Mucosa of descending colon (tissue), 3 donors: ENCODE results near the gene HDHD2. TPM values are rescaled to one million over a fixed set of nuclear protein-coding genes. Genes with fewer than 3 reads are reported as not detected.

ENCODE experiments used
- ATAC-seq: fragments of 200-7000 bp; cut with Tn5 transposase; one replicate; pipeline ENCODE4 v1.9.1; 2020; ENCODE audit warnings: mild to moderate bottlenecking, moderate library complexity
- DNase-seq, 3 donors: peaks; one replicate each; pipeline ENCODE4 v3.0.0-alpha.2; 2020
- H3K36me3 ChIP-seq: fragments of 200-600 bp; one replicate; pipeline ENCODE4 v1.8.0; 2021; ENCODE audit warnings: low read depth, mild to moderate bottlenecking
- H3K4me1 ChIP-seq: fragments of 200-600 bp; one replicate; pipeline ENCODE4 v1.8.0; 2021; ENCODE audit warnings: low read depth, mild to moderate bottlenecking
- H3K4me3 ChIP-seq: fragments of 200-600 bp; one replicate; pipeline ENCODE4 v1.8.0; 2021; ENCODE audit warnings: mild to moderate bottlenecking
- H3K9me3 ChIP-seq: fragments of 200-600 bp; one replicate; pipeline ENCODE4 v1.8.0; 2021; ENCODE audit warnings: mild to moderate bottlenecking
- CTCF ChIP-seq: fragments of 200-600 bp; IDR thresholded peaks from one replicate; pipeline ENCODE4 v1.8.0; 2022; ENCODE audit warnings: antibody characterized with exemption, mild to moderate bottlenecking
- intact Hi-C, 2 donors: fragments of 100-400 bp; cut with DNase I in 1 of 2; cut with micrococcal nuclease in 1 of 2; formaldehyde crosslinking; loops; one replicate each; pipeline versions ENCODE4 v1.11.0 to v1.11.1; 2022; cut with DNase I, micrococcal nuclease
- total RNA-seq, 3 donors: library from RNA; stranded (reverse); fragmentation: NEBNext Ultra II Directional in 2 of 3; extraction: Animal tissue kit (Norgen Biotek cat#: 25700) in 2 of 3; gene quantifications; one replicate each; pipeline versions ENCODE4 v1.2.1 to v1.2.4, GENCODE V29; 2021 to 2023
- donor health status: DM: no; HTN: no; CAD: no; lungs with moderate emphysema.
- donor health status: DM: no; HTN: no; CAD: no.
- donor health status: DM: no; HTN: yes; CAD: no.

Gene HDHD2
- total RNA-seq, 3 donors from 2014 or later = 33.8 to 45.7 (median 37.1) TPM

DNA sequence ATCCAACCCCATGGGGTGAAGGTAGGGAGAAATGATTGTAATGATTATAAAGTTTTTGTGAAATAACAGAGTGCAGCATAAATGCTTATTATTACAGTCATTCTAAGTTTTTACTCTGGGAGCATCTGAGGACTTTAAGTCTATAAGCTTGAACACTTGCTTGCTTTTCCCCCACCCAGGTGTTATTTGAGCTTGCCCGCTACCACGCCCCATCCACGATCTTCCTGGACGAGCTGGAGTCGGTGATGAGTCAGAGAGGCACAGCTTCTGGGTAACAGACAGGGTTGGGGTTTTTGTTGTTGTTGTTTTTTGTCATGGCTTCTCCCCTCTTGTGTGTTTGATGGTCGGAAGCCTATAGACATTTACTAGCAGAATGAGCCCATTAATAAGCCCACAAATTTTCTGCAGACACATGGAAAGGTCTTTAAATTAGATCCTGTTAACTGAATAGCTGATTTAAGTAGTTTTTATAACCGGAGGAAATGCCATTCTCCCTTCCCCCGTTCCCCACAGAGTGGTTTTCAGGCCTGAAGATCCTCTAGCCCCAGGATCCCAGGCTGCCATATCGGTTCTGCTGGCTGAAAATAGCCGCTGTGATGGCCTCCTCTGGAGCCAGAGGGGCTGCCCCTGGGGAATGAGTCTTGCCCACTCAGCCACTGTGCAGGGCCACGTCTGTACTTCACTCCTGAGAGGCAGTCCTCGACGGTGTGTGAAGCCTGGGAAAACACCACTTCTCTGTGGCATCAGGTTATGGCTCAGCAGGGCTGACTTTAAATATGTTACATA, 75.0 kb downstream of the HDHD2 start:
- intact Hi-C loops = no loop called here
- no peaks in the 10 kb centered on the region for H3K4me1 ChIP-seq
- H3K9me3 ChIP-seq = no peaks in the 10 kb centered on the region
- H3K4me3 ChIP-seq = no peak overlapping the region
- no peak for TF ChIP-seq CTCF
- no peaks in the 10 kb centered on the region for H3K36me3 ChIP-seq
- ATAC-seq (peak; percentile 64), DNase-seq (peak in 2 of 3 donors; percentile 32 to 36)

DNA sequence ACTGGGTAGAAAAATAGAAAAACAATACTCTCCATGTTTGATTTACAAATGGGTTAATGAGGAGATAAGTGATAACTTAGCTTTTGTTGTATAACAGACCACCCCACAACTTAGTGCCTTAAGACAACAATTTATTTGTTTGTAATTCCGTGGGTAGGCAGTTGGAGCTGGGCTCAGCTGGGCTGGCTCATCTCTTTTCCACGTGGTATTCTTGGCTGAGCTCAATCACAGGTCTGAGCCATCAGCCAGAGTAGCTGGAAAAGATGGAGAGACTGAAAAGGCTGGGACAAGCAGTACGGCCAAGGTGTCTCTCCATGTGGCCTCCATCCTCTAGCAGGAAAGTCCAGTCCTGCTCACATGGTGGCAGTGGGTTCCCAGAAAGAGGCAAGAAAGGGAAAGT, 82.7 kb downstream of the HDHD2 start:
- no peak overlapping the region for H3K4me3 ChIP-seq
- TF ChIP-seq CTCF = no peak
- DNase-seq (no peak), ATAC-seq (no peak)
- intact Hi-C loops = no loop called here
- no peaks in the 10 kb centered on the region for H3K4me1 ChIP-seq
- no peaks in the 10 kb centered on the region for H3K9me3 ChIP-seq
- H3K36me3 ChIP-seq = no peaks in the 10 kb centered on the region

DNA sequence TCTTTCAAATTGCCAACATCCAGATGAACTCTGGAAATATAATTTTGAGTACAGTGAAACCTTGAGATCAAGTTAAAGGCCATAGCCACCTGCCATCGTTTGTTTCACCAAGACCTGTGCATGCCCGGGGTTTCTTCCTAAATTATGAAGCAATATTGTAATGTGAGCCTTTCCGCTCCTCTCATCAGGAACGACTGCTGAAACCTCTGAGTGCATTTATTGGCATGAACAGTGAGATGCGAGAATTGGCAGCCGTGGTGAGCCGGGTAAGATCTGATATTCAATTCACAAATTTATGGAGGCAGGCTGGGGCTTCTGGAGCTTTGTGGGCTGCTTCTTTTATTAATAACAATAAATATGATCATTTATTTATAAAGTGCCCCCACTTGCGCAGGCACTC, 87.2 kb downstream of the HDHD2 start:
- DNase-seq (no peak), ATAC-seq (no peak)
- no peaks in the 10 kb centered on the region for H3K4me1 ChIP-seq
- H3K36me3 ChIP-seq = no peaks in the 10 kb centered on the region
- no peak for TF ChIP-seq CTCF
- intact Hi-C loops = no loop called here
- H3K9me3 ChIP-seq = no peaks in the 10 kb centered on the region
- H3K4me3 ChIP-seq = no peak overlapping the region

DNA sequence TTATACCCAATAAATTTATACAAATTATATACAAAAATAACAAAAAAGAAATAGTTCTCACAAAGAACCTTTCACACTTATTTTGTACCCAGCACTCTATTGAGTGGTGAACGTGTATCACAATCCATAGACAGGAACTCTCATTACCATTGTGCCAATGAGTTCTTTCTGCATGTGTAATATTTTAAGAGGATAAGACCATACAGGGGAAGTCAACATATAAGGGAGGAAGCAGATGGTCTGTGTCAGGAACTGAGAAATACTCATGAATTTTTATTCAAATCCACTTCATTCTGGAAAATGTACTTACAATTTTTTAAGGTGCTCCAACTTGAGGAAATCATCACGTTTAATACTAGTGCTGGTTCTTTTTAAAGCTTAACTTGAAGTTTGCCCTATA, 87.8 kb downstream of the HDHD2 start:
- Histone ChIP-seq H3K4me3 (no peak overlapping the region), H3K36me3 (no peaks in the 10 kb centered on the region), H3K4me1 (no peaks in the 10 kb centered on the region), H3K9me3 (no peaks in the 10 kb centered on the region)
- intact Hi-C loops = no loop called here
- no peak for TF ChIP-seq CTCF
- DNase-seq = no peak
- ATAC-seq = no peak

Other genes with a start within 250 kb of the HDHD2 start
- 10 to 100 TPM; 31.2 to 56.7 (median 33.5) TPM for gene PIAS2, start 233.0 kb downstream of the HDHD2 start, total RNA-seq
- gene KATNAL2, start 232.9 kb downstream of the HDHD2 start, total RNA-seq = 1 to 10 TPM; 3.1 to 7.0 (median 5.7) TPM
- gene ELOA2, start 114.9 kb downstream of the HDHD2 start, total RNA-seq = not detected
- gene IER3IP1, start 25.9 kb upstream of the HDHD2 start, total RNA-seq = 10 to 100 TPM in 1 of 3 donors, 1 to 10 TPM in 2; 9.4 to 10.6 (median 9.7) TPM
- not detected for gene SKOR2, start 101.2 kb upstream of the HDHD2 start, total RNA-seq